Measurements from ENCODE around the gene TCEANC. TPM values are rescaled to one million over a fixed set of nuclear protein-coding genes. Genes with fewer than 3 reads are reported as not detected.
"Not testable (repeated sequence)": the region's sequence is repeated elsewhere in the genome, so short reads cannot be mapped to it uniquely, and the experiment has no call there.

Gene TCEANC
- total RNA-seq, 1 donor = 6.2 TPM

GRCh38 chrX:13667919-13668318 lies 15.0 kb downstream of the TCEANC start:
- H2AFZ ChIP-seq (ENCODE audit: low read length) = no peak overlapping the region
- no peaks in the 10 kb centered on the region for H3K36me3 ChIP-seq (ENCODE audit: insufficient read depth, low read length)
- H3K79me2 ChIP-seq (ENCODE audit: insufficient read depth, low read length) = no peaks in the 10 kb centered on the region
- no peaks in the 10 kb centered on the region for H4K20me1 ChIP-seq (ENCODE audit: insufficient read depth, low read length)
- H3K4me2 ChIP-seq (ENCODE audit: insufficient read depth, low read length) = no peak overlapping the region
- TF ChIP-seq, protein P1, sequence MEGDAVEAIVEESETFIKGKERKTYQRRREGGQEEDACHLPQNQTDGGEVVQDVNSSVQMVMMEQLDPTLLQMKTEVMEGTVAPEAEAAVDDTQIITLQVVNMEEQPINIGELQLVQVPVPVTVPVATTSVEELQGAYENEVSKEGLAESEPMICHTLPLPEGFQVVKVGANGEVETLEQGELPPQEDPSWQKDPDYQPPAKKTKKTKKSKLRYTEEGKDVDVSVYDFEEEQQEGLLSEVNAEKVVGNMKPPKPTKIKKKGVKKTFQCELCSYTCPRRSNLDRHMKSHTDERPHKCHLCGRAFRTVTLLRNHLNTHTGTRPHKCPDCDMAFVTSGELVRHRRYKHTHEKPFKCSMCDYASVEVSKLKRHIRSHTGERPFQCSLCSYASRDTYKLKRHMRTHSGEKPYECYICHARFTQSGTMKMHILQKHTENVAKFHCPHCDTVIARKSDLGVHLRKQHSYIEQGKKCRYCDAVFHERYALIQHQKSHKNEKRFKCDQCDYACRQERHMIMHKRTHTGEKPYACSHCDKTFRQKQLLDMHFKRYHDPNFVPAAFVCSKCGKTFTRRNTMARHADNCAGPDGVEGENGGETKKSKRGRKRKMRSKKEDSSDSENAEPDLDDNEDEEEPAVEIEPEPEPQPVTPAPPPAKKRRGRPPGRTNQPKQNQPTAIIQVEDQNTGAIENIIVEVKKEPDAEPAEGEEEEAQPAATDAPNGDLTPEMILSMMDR (IDR thresholded peaks at IDR 0.05; ENCODE audit: extremely low read depth, low read depth, low read length) = no peak
- no peak overlapping the region for H3K27ac ChIP-seq (ENCODE audit: low read depth, low read length)
- no peaks in the 10 kb centered on the region for H3K27me3 ChIP-seq (ENCODE audit: insufficient read depth, low read length)
- no peak overlapping the region for H3K4me3 ChIP-seq (ENCODE audit: insufficient read depth, low read length)
- H3K9me3 ChIP-seq (ENCODE audit: low read depth, low read length) = no peaks in the 10 kb centered on the region
- no peak for DNase-seq (ENCODE audit: insufficient read length, low spot score, missing footprints)
- peaks cover 25% of the 10 kb centered on the region for H3K4me1 ChIP-seq (ENCODE audit: insufficient read depth, low read length)

DNA sequence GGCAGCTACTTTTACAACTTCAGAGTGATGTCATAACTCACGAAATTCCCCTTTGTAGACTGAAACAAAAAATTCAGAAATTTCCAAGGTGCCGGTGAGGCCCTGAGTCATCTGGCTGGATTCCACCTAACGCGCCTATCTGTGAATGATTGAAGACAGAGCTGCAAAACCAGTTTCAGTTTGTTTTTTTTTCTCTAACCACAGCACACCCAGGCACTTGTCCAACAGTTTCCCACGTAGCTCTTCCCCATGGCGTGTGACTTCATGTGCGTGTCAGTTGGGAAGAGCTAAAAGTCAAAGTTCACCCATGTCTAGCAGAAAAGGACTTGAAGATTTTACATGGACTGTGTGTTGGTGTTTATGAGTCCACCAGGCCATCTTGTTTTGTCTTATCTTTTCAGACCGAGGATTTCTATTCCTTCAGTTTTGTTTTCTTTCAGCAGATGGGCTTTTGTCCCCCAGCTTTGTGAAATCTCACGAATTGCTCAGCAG lies 16.4 kb downstream of the TCEANC start:
- Histone ChIP-seq H3K79me2 (ENCODE audit: insufficient read depth, low read length) (no peaks in the 10 kb centered on the region), H4K20me1 (ENCODE audit: insufficient read depth, low read length) (no peaks in the 10 kb centered on the region), H3K27me3 (ENCODE audit: insufficient read depth, low read length) (no peaks in the 10 kb centered on the region), H3K36me3 (ENCODE audit: insufficient read depth, low read length) (no peaks in the 10 kb centered on the region), H3K4me2 (ENCODE audit: insufficient read depth, low read length) (peak overlapping the region; percentile 33), H2AFZ (ENCODE audit: low read length) (no peak overlapping the region), H3K4me1 (ENCODE audit: insufficient read depth, low read length) (peaks cover 16% of the 10 kb centered on the region), H3K4me3 (ENCODE audit: insufficient read depth, low read length) (no peak overlapping the region), H3K27ac (ENCODE audit: low read depth, low read length) (peak overlapping the region; percentile 71), H3K9me3 (ENCODE audit: low read depth, low read length) (no peaks in the 10 kb centered on the region)
- DNase-seq (ENCODE audit: insufficient read length, low spot score, missing footprints) = peak; percentile 73
- TF ChIP-seq, protein P1 (IDR thresholded peaks at IDR 0.05; ENCODE audit: extremely low read depth, low read depth, low read length) = no peak

DNA sequence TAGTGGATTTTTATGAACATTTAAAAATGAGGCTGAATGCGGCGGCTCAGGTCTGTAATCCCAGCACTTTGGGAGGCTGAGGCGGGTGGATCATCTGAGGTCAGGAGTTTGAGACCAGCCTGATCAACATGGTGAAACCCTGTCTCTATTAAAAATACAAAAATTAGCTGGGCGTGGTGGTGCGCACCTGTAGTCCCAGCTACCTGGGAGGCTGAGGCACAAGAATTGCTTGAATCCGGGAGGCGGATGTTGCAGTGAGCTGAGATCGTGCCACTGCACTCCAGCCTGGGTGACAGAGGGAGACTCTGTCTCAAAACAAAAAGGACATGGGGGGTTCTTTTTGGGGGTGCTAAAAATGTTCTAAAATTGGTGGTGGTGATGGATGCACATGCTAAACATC lies 16.8 kb downstream of the TCEANC start:
- not testable (repeated sequence) for H3K4me3 ChIP-seq (ENCODE audit: insufficient read depth, low read length); H3K9me3 ChIP-seq (ENCODE audit: low read depth, low read length); H2AFZ ChIP-seq (ENCODE audit: low read length); H3K36me3 ChIP-seq (ENCODE audit: insufficient read depth, low read length); H3K27me3 ChIP-seq (ENCODE audit: insufficient read depth, low read length); H4K20me1 ChIP-seq (ENCODE audit: insufficient read depth, low read length); DNase-seq (ENCODE audit: insufficient read length, low spot score, missing footprints); H3K79me2 ChIP-seq (ENCODE audit: insufficient read depth, low read length)
- Histone ChIP-seq H3K4me1 (ENCODE audit: insufficient read depth, low read length) (peaks cover 12% of the 10 kb centered on the region), H3K27ac (ENCODE audit: low read depth, low read length) (peak overlapping the region; percentile 71), H3K4me2 (ENCODE audit: insufficient read depth, low read length) (peak overlapping the region; percentile 33)

DNA sequence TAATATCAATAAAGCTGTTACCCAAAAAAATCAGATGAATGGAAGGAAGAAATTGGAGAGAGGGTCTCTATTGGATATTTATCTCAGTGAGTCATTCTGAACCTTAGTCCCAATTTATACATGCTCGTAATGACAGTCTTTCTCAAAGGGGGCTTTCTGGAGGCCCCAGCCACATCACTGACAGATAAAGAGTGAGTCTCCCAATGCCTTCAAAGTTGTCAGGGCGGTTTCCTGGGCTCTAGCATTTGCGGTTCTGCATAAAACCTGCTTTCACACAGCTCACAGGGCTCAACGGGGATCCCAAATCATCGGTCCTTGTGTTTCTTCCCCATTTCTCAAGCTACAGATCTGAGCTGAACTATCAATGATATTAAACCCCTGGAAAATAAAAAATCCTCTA lies 17.3 kb downstream of the TCEANC start:
- Histone ChIP-seq H3K79me2 (ENCODE audit: insufficient read depth, low read length) (no peaks in the 10 kb centered on the region), H3K4me2 (ENCODE audit: insufficient read depth, low read length) (no peak overlapping the region), H3K27ac (ENCODE audit: low read depth, low read length) (peak overlapping the region; percentile 71), H3K4me1 (ENCODE audit: insufficient read depth, low read length) (peaks cover 12% of the 10 kb centered on the region), H3K4me3 (ENCODE audit: insufficient read depth, low read length) (no peak overlapping the region), H2AFZ (ENCODE audit: low read length) (no peak overlapping the region), H3K27me3 (ENCODE audit: insufficient read depth, low read length) (no peaks in the 10 kb centered on the region), H3K36me3 (ENCODE audit: insufficient read depth, low read length) (no peaks in the 10 kb centered on the region), H4K20me1 (ENCODE audit: insufficient read depth, low read length) (no peaks in the 10 kb centered on the region), H3K9me3 (ENCODE audit: low read depth, low read length) (no peaks in the 10 kb centered on the region)
- TF ChIP-seq, protein P1 (IDR thresholded peaks at IDR 0.05; ENCODE audit: extremely low read depth, low read depth, low read length) = no peak
- DNase-seq (ENCODE audit: insufficient read length, low spot score, missing footprints) = no peak

Data from osteoblast (primary cell).